Tibial nerve (tissue), 3 donors: ENCODE data around the gene LCP1.

Experiments used
- POLR2A ChIP-seq, 2 donors: fragments of 450-650 bp; IDR thresholded peaks; one replicate each; pipeline ENCODE4 v1.6.1; 2017; ENCODE audit warnings: antibody characterized with exemption in 2 of 2, mild to moderate bottlenecking in 2 of 2, moderate library complexity in 2 of 2
- TF ChIP-seq, protein P1 (sequence below), 5 experiments: fragments of 200-600 bp in 3 of 5; fragments of 450-650 bp in 2 of 5; sonication (generic) in 3 of 5; IDR thresholded peaks; one replicate each; pipeline ENCODE4 v1.5.1; 2016 to 2019; ENCODE audit warnings: antibody characterized with exemption in 5 of 5, mild to moderate bottlenecking in 3 of 5, moderate library complexity in 2 of 5

DNA sequence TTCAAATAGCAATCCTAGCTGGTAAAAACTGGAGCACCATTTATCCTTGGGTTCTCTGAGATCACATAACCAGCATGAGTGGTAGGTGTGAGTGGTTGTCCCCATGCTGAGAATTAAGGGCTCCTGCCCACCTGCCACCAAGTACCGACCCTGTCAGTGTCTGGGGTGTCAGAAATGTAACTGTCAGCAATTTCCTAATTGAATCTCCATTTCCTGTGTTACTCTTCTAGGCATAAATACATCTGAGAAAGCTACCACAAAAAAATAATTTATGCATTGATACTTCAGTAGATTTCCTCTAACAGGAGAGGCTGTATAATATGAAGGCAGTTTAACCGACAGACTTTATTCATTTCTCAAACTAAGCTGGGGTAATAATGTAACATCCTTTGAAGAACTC is 102.2 kb downstream of the LCP1 start:
- TF ChIP-seq, protein P1, sequence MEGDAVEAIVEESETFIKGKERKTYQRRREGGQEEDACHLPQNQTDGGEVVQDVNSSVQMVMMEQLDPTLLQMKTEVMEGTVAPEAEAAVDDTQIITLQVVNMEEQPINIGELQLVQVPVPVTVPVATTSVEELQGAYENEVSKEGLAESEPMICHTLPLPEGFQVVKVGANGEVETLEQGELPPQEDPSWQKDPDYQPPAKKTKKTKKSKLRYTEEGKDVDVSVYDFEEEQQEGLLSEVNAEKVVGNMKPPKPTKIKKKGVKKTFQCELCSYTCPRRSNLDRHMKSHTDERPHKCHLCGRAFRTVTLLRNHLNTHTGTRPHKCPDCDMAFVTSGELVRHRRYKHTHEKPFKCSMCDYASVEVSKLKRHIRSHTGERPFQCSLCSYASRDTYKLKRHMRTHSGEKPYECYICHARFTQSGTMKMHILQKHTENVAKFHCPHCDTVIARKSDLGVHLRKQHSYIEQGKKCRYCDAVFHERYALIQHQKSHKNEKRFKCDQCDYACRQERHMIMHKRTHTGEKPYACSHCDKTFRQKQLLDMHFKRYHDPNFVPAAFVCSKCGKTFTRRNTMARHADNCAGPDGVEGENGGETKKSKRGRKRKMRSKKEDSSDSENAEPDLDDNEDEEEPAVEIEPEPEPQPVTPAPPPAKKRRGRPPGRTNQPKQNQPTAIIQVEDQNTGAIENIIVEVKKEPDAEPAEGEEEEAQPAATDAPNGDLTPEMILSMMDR (IDR thresholded peaks at IDR 0.05) = no peak
- TF ChIP-seq POLR2A (IDR thresholded peaks at IDR 0.05) = no peak
